ENCODE measurements around the gene ADGRA1. TPM values are rescaled to one million over a fixed set of nuclear protein-coding genes. Genes with fewer than 3 reads are reported as not detected.

Gene ADGRA1
- total and polyA plus RNA-seq, 2 of the 13 experiments (the other 11 are each of a cell fraction or from before 2014, with no cell fraction given) = not detected

- TF ChIP-seq, protein P1, sequence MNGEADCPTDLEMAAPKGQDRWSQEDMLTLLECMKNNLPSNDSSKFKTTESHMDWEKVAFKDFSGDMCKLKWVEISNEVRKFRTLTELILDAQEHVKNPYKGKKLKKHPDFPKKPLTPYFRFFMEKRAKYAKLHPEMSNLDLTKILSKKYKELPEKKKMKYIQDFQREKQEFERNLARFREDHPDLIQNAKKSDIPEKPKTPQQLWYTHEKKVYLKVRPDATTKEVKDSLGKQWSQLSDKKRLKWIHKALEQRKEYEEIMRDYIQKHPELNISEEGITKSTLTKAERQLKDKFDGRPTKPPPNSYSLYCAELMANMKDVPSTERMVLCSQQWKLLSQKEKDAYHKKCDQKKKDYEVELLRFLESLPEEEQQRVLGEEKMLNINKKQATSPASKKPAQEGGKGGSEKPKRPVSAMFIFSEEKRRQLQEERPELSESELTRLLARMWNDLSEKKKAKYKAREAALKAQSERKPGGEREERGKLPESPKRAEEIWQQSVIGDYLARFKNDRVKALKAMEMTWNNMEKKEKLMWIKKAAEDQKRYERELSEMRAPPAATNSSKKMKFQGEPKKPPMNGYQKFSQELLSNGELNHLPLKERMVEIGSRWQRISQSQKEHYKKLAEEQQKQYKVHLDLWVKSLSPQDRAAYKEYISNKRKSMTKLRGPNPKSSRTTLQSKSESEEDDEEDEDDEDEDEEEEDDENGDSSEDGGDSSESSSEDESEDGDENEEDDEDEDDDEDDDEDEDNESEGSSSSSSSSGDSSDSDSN (CRISPR knock-in tag; IDR thresholded peaks at IDR 0.05) = peak; percentile 43; the same call in 1 of the 2 replicates
- peak; percentile 71 for TF ChIP-seq HDAC1 (CRISPR knock-in tag; IDR thresholded peaks at IDR 0.05)
- TF ChIP-seq ZBTB7B (CRISPR knock-in tag; IDR thresholded peaks at IDR 0.05) = peak; percentile 66; the same call in 1 of the 2 replicates
- TF ChIP-seq NFIC (IDR thresholded peaks at IDR 0.05; ENCODE audit: low read length) = no peak
- TF ChIP-seq FOXC1 (CRISPR knock-in tag; IDR thresholded peaks at IDR 0.05; ENCODE audit: borderline replicate concordance) = 0 out of 2 replicates have a peak, but pooled peaks have one; percentile 21
- TF ChIP-seq NCOR1 (IDR thresholded peaks at IDR 0.05; ENCODE audit: borderline replicate concordance, low read length) = 0 out of 2 replicates have a peak, but pooled peaks have one; percentile 19
- TF ChIP-seq, protein P2, sequence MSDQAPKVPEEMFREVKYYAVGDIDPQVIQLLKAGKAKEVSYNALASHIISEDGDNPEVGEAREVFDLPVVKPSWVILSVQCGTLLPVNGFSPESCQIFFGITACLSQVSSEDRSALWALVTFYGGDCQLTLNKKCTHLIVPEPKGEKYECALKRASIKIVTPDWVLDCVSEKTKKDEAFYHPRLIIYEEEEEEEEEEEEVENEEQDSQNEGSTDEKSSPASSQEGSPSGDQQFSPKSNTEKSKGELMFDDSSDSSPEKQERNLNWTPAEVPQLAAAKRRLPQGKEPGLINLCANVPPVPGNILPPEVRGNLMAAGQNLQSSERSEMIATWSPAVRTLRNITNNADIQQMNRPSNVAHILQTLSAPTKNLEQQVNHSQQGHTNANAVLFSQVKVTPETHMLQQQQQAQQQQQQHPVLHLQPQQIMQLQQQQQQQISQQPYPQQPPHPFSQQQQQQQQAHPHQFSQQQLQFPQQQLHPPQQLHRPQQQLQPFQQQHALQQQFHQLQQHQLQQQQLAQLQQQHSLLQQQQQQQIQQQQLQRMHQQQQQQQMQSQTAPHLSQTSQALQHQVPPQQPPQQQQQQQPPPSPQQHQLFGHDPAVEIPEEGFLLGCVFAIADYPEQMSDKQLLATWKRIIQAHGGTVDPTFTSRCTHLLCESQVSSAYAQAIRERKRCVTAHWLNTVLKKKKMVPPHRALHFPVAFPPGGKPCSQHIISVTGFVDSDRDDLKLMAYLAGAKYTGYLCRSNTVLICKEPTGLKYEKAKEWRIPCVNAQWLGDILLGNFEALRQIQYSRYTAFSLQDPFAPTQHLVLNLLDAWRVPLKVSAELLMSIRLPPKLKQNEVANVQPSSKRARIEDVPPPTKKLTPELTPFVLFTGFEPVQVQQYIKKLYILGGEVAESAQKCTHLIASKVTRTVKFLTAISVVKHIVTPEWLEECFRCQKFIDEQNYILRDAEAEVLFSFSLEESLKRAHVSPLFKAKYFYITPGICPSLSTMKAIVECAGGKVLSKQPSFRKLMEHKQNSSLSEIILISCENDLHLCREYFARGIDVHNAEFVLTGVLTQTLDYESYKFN (CRISPR knock-in tag; conservative IDR thresholded peaks at IDR 0.05) = peak; percentile 68
- TF ChIP-seq HNF4G (IDR thresholded peaks at IDR 0.05; ENCODE audit: borderline replicate concordance, low read depth, low read length) = peak; percentile 72
- peak; percentile 91; the same call in 1 of the 2 replicates for TF ChIP-seq HNF4G (CRISPR knock-in tag; IDR thresholded peaks at IDR 0.05; ENCODE audit: borderline replicate concordance, low read depth)
- TF ChIP-seq, protein P3, sequence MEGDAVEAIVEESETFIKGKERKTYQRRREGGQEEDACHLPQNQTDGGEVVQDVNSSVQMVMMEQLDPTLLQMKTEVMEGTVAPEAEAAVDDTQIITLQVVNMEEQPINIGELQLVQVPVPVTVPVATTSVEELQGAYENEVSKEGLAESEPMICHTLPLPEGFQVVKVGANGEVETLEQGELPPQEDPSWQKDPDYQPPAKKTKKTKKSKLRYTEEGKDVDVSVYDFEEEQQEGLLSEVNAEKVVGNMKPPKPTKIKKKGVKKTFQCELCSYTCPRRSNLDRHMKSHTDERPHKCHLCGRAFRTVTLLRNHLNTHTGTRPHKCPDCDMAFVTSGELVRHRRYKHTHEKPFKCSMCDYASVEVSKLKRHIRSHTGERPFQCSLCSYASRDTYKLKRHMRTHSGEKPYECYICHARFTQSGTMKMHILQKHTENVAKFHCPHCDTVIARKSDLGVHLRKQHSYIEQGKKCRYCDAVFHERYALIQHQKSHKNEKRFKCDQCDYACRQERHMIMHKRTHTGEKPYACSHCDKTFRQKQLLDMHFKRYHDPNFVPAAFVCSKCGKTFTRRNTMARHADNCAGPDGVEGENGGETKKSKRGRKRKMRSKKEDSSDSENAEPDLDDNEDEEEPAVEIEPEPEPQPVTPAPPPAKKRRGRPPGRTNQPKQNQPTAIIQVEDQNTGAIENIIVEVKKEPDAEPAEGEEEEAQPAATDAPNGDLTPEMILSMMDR (CRISPR knock-in tag; IDR thresholded peaks at IDR 0.05) = peak; percentile 67
- no peak for TF ChIP-seq ZNF20 (CRISPR knock-in tag; IDR thresholded peaks at IDR 0.05)
- peak; percentile 48; the same call in 1 of the 2 replicates for TF ChIP-seq NR2F6 (IDR thresholded peaks at IDR 0.05)
- peak; percentile 90 for TF ChIP-seq NR2F6 (CRISPR knock-in tag; IDR thresholded peaks at IDR 0.05)
- TF ChIP-seq NONO (IDR thresholded peaks at IDR 0.05) = no peak
- TF ChIP-seq NONO (CRISPR knock-in tag; conservative IDR thresholded peaks at IDR 0.05) = 0 out of 2 replicates have a peak, but pooled peaks have one; percentile 19
- TF ChIP-seq NR2C2 (CRISPR knock-in tag; IDR thresholded peaks at IDR 0.05; ENCODE audit: borderline replicate concordance) = peak; percentile 71
- no peak for TF ChIP-seq ZNF275 (CRISPR knock-in tag; IDR thresholded peaks at IDR 0.05; ENCODE audit: borderline replicate concordance)
- TF ChIP-seq ZBTB7A (CRISPR knock-in tag; IDR thresholded peaks at IDR 0.05) = peak; percentile 78; the same call in 1 of the 2 replicates
- TF ChIP-seq RXRA (CRISPR knock-in tag; IDR thresholded peaks at IDR 0.05) = peak; percentile 89
Observed at GRCh38 chr10:133088179-133088955, 643 bp downstream of the ADGRA1 start (continued).

Measured in HepG2 (cell line).